Kidney tubule cell (primary cell): ENCODE data around the gene GPR15LG.

Source experiments
- DNase-seq: peaks from one replicate; pipeline ENCODE4 v3.0.0-alpha.2; 2018; ENCODE audit warnings: low spot score

The GPR15LG gene

GRCh38 chr10:84193846-84194423, 20.3 kb downstream of the GPR15LG start:
- no peak for DNase-seq

GRCh38 chr10:84194424-84195043, 20.9 kb downstream of the GPR15LG start, which contains the start of gene CDHR1:
CDHR1 (plus strand) TSS chr10:84194537; CDS start chr10:84194761, 224 bp downstream.
- DNase-seq = peak; percentile 57

GRCh38 chr10:84195044-84195830, 21.6 kb downstream of the GPR15LG start:
- DNase-seq = no peak

- no peak for DNase-seq
Observed at GRCh38 chr10:84196083-84196482, 22.5 kb downstream of the GPR15LG start.

- DNase-seq = no peak
Observed at GRCh38 chr10:84196941-84197340, 23.3 kb downstream of the GPR15LG start.

GRCh38 chr10:84197643-84198042, 24.0 kb downstream of the GPR15LG start:
- no peak for DNase-seq

GRCh38 chr10:84198206-84198915, 24.8 kb downstream of the GPR15LG start:
- DNase-seq = no peak

GRCh38 chr10:84200537-84201243, 27.1 kb downstream of the GPR15LG start:
- no peak for DNase-seq

- no peak for DNase-seq
Observed at GRCh38 chr10:84201244-84201606, 27.6 kb downstream of the GPR15LG start.

GRCh38 chr10:84201682-84202081, 28.1 kb downstream of the GPR15LG start:
- no peak for DNase-seq

- DNase-seq = no peak
Observed at GRCh38 chr10:84202349-84202748, 28.7 kb downstream of the GPR15LG start.

GRCh38 chr10:84204122-84204521, 30.5 kb downstream of the GPR15LG start:
- peak; percentile 43 for DNase-seq

- DNase-seq = no peak
Observed at GRCh38 chr10:84204610-84205009, 31.0 kb downstream of the GPR15LG start.

- peak; percentile 74 for DNase-seq
Observed at GRCh38 chr10:84205049-84205852, 31.6 kb downstream of the GPR15LG start.

GRCh38 chr10:84205853-84206525, 32.4 kb downstream of the GPR15LG start:
- DNase-seq = no peak

- no peak for DNase-seq
Observed at GRCh38 chr10:84208023-84208422, 34.4 kb downstream of the GPR15LG start.

GRCh38 chr10:84211566-84211965, 38.0 kb downstream of the GPR15LG start:
- DNase-seq = no peak

- no peak for DNase-seq
Observed at GRCh38 chr10:84212014-84212413, 38.4 kb downstream of the GPR15LG start.

- DNase-seq = no peak
Observed at GRCh38 chr10:84213076-84213475, 39.5 kb downstream of the GPR15LG start.

- DNase-seq = no peak
Observed at GRCh38 chr10:84214046-84214572, 40.5 kb downstream of the GPR15LG start.
